Measurements from ENCODE around the gene CDC37L1. TPM values are rescaled to one million over a fixed set of nuclear protein-coding genes. Genes with fewer than 3 reads are reported as not detected.

The CDC37L1 gene
- total RNA-seq, 4 donors from 2014 or later, result 21.1 to 50.5 (median 34.0) TPM

DNA sequence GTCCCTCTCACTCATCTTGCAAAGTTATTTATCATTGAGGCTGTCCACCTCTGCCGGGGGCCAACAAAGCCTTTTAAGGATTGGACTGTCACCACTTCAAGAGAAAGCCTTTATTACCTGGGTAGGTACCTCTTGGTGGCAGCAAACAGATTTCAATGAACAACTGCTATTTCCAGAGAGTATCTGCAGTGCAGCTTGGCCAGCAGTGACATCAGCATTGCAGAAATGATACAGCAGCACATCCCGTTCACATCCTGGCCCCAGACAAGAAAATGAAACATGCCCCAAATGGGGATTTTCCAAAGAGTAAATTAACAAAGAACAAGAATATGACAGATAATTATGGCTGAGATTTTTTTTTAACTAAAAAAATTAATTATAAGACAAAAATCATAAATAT is 10.8 kb upstream of the CDC37L1 start:
- Histone ChIP-seq H3K4me3 (no peak overlapping the region), H3K27ac (no peak overlapping the region), H3K4me1 (no peaks in the 10 kb centered on the region), H3K36me3 (no peaks in the 10 kb centered on the region), H3K9me3 (no peaks in the 10 kb centered on the region), H3K27me3 (no peaks in the 10 kb centered on the region)
- intact Hi-C loops (cut with DNase I; ENCODE audit: low total_unique reads), result no loop called here
- TF ChIP-seq, protein P1, sequence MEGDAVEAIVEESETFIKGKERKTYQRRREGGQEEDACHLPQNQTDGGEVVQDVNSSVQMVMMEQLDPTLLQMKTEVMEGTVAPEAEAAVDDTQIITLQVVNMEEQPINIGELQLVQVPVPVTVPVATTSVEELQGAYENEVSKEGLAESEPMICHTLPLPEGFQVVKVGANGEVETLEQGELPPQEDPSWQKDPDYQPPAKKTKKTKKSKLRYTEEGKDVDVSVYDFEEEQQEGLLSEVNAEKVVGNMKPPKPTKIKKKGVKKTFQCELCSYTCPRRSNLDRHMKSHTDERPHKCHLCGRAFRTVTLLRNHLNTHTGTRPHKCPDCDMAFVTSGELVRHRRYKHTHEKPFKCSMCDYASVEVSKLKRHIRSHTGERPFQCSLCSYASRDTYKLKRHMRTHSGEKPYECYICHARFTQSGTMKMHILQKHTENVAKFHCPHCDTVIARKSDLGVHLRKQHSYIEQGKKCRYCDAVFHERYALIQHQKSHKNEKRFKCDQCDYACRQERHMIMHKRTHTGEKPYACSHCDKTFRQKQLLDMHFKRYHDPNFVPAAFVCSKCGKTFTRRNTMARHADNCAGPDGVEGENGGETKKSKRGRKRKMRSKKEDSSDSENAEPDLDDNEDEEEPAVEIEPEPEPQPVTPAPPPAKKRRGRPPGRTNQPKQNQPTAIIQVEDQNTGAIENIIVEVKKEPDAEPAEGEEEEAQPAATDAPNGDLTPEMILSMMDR (IDR thresholded peaks at IDR 0.05), result no peak
- no peak for TF ChIP-seq POLR2A (IDR thresholded peaks at IDR 0.05)
- DNase-seq, result no peak

DNA sequence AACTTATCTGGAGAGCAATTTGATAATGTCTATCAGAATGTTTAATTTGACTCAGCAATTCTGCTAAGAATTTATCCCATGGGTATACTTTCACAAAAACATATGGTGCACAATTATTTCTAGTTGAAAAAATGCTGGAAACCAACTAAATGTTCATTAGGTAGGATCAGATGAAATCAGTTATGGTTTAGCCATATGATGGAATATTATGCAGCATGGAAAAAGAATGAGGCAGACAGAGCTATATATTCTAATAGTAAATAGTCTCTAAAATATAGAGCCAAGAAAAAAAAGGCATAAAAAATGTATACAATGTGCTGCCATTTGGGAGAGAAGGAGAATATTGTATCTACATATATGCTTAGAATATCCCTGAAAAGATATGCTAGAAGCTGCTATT is 9.5 kb upstream of the CDC37L1 start:
- intact Hi-C loops (cut with DNase I; ENCODE audit: low total_unique reads), result loop anchor here (10.0 kb wide), 1 partner anchor 75 kb away; the partner anchor contains the start of gene AK3
- no peaks in the 10 kb centered on the region for H3K4me1 ChIP-seq
- no peaks in the 10 kb centered on the region for H3K9me3 ChIP-seq
- DNase-seq, result no peak
- no peaks in the 10 kb centered on the region for H3K36me3 ChIP-seq
- H3K4me3 ChIP-seq, result no peak overlapping the region
- TF ChIP-seq POLR2A (IDR thresholded peaks at IDR 0.05), result no peak
- TF ChIP-seq, protein P1 (IDR thresholded peaks at IDR 0.05), result no peak
- no peak overlapping the region for H3K27ac ChIP-seq
- no peaks in the 10 kb centered on the region for H3K27me3 ChIP-seq

DNA sequence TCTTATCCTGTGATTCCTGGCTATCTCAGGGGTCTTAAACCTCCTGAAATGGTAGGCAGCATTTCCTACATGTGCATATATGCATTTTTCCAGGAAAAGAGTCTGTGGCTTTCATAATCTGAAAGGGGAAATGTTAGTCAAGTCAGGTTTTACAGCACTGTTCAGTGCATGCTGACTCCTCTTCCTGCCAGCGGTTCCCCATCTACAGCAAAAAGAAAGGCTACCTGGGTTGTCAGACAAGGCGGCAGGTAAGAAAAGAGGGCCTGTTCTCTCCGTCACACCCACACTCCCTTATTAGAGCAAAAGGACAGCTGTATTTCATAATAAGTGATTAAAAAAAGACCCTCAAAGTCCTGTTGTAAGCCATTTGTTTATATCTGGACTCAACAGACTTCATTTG is 8.8 kb upstream of the CDC37L1 start:
- H3K9me3 ChIP-seq, result no peaks in the 10 kb centered on the region
- no peaks in the 10 kb centered on the region for H3K4me1 ChIP-seq
- no peak overlapping the region for H3K4me3 ChIP-seq
- no peak for DNase-seq
- H3K27ac ChIP-seq, result no peak overlapping the region
- intact Hi-C loops (cut with DNase I; ENCODE audit: low total_unique reads), result loop anchor here (10.0 kb wide), 1 partner anchor 74 kb away; the partner anchor contains the start of gene AK3
- no peaks in the 10 kb centered on the region for H3K36me3 ChIP-seq
- TF ChIP-seq, protein P1 (IDR thresholded peaks at IDR 0.05), result no peak
- TF ChIP-seq POLR2A (IDR thresholded peaks at IDR 0.05), result no peak
- H3K27me3 ChIP-seq, result no peaks in the 10 kb centered on the region

DNA sequence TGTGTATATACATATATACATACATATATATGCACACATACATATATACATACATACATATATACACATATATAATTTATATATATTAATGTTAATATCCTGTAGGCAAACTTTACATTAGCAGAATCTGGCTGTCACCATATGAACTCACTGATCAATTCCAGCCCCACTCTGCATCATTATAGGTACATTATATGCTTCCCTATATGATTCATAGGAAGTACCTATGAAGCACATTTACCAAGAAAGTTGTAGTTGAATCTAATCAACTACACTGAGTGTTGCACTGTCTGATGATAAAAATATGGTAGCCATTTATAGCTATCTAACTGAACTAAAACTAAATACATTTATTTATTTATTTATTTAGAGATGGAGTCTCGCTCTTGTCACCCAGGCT is 7.6 kb upstream of the CDC37L1 start:
- intact Hi-C loops (cut with DNase I; ENCODE audit: low total_unique reads), result loop anchor here (10.0 kb wide), 1 partner anchor 73 kb away; the partner anchor contains the start of gene AK3
- Histone ChIP-seq H3K27me3 (no peaks in the 10 kb centered on the region), H3K4me3 (no peak overlapping the region), H3K9me3 (no peaks in the 10 kb centered on the region), H3K36me3 (no peaks in the 10 kb centered on the region), H3K4me1 (no peaks in the 10 kb centered on the region), H3K27ac (no peak overlapping the region)
- TF ChIP-seq POLR2A (IDR thresholded peaks at IDR 0.05), result no peak
- TF ChIP-seq, protein P1 (IDR thresholded peaks at IDR 0.05), result no peak
- DNase-seq, result no peak

DNA sequence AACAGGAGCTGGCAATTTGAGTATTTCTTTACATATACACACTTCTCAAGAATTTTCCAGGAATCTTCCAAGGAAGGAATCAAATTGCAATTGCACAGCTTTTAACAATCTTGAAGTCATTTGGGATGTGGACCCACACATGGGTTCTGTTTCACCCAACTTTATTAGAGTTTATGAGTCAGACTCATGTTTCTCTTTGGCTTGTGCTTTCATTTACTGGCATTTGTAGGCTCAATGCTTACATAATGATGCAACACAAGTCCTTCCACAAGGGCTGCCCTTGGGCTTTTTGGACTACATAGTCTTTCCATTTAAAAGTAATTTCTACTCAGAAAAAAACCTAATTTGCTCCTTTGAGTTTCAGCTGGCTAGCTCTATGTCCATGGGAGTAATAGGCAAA is 4.6 kb upstream of the CDC37L1 start:
- no peak overlapping the region for H3K27ac ChIP-seq
- no peaks in the 10 kb centered on the region for H3K36me3 ChIP-seq
- H3K4me3 ChIP-seq, result no peak overlapping the region
- intact Hi-C loops (cut with DNase I; ENCODE audit: low total_unique reads), result loop anchor here (10.0 kb wide), 1 partner anchor 70 kb away; the partner anchor contains the start of gene AK3
- H3K9me3 ChIP-seq, result no peaks in the 10 kb centered on the region
- no peaks in the 10 kb centered on the region for H3K4me1 ChIP-seq
- H3K27me3 ChIP-seq, result no peaks in the 10 kb centered on the region
- TF ChIP-seq, protein P1 (IDR thresholded peaks at IDR 0.05), result no peak
- TF ChIP-seq POLR2A (IDR thresholded peaks at IDR 0.05), result no peak
- no peak for DNase-seq
